ENCODE measurements around the gene ZC3H18. TPM values are rescaled to one million over a fixed set of nuclear protein-coding genes. Genes with fewer than 3 reads are reported as not detected.

The ZC3H18 gene
- total RNA-seq, 2 donors from 2014 or later: 31.9 to 66.3 TPM

- no peak overlapping the region for H3K27ac ChIP-seq
- intact Hi-C loops (cut with DNase I): no loop called here
- no peak for TF ChIP-seq CTCF (IDR thresholded peaks at IDR 0.05)
- no peaks in the 10 kb centered on the region for H3K9me3 ChIP-seq
- no peak overlapping the region for H3K4me3 ChIP-seq
- H3K9ac ChIP-seq (ENCODE audit: low read depth in 2 of 2, low read length in 2 of 2): no peak overlapping the region
- H3K27me3 ChIP-seq: peaks cover 24% of the 10 kb centered on the region
- DNase-seq: no peak
- no peaks in the 10 kb centered on the region for H3K36me3 ChIP-seq
- H3K4me1 ChIP-seq: peaks cover 15% of the 10 kb centered on the region
Observed at GRCh38 chr16:88642881-88643643, 72.9 kb downstream of the ZC3H18 start.

- no peaks in the 10 kb centered on the region for H3K9me3 ChIP-seq
- DNase-seq: no peak
- H3K4me1 ChIP-seq: peaks cover 11% of the 10 kb centered on the region
- no peak overlapping the region for H3K4me3 ChIP-seq
- H3K27ac ChIP-seq: no peak overlapping the region
- no peaks in the 10 kb centered on the region for H3K36me3 ChIP-seq
- no peak for TF ChIP-seq CTCF (IDR thresholded peaks at IDR 0.05)
- intact Hi-C loops (cut with DNase I): no loop called here
- H3K27me3 ChIP-seq: peaks cover 24% of the 10 kb centered on the region
- H3K9ac ChIP-seq (ENCODE audit: low read depth in 2 of 2, low read length in 2 of 2): no peak overlapping the region
Observed at GRCh38 chr16:88643644-88643932, 73.4 kb downstream of the ZC3H18 start.

GRCh38 chr16:88645455-88645854 is 75.3 kb downstream of the ZC3H18 start:
- Histone ChIP-seq H3K9ac (ENCODE audit: low read depth in 2 of 2, low read length in 2 of 2) (no peak overlapping the region), H3K4me1 (no peaks in the 10 kb centered on the region), H3K27ac (no peak overlapping the region), H3K4me3 (no peak overlapping the region), H3K9me3 (no peaks in the 10 kb centered on the region), H3K36me3 (no peaks in the 10 kb centered on the region), H3K27me3 (peaks cover 6% of the 10 kb centered on the region)
- DNase-seq: peak; percentile 51
- TF ChIP-seq CTCF (IDR thresholded peaks at IDR 0.05): no peak
- intact Hi-C loops (cut with DNase I): no loop called here

GRCh38 chr16:88645941-88646340 is 75.7 kb downstream of the ZC3H18 start:
- Histone ChIP-seq H3K9ac (ENCODE audit: low read depth in 2 of 2, low read length in 2 of 2) (no peak overlapping the region), H3K36me3 (no peaks in the 10 kb centered on the region), H3K9me3 (no peaks in the 10 kb centered on the region), H3K27me3 (peaks cover under 1% of the 10 kb centered on the region), H3K4me1 (no peaks in the 10 kb centered on the region), H3K4me3 (no peak overlapping the region), H3K27ac (no peak overlapping the region)
- DNase-seq: no peak
- TF ChIP-seq CTCF (IDR thresholded peaks at IDR 0.05): no peak
- intact Hi-C loops (cut with DNase I): no loop called here

- Histone ChIP-seq H3K4me1 (peaks cover 5% of the 10 kb centered on the region), H3K9ac (ENCODE audit: low read depth in 2 of 2, low read length in 2 of 2) (no peak overlapping the region), H3K27ac (no peak overlapping the region), H3K27me3 (no peaks in the 10 kb centered on the region), H3K9me3 (no peaks in the 10 kb centered on the region), H3K36me3 (no peaks in the 10 kb centered on the region), H3K4me3 (no peak overlapping the region)
- no peak for TF ChIP-seq CTCF (IDR thresholded peaks at IDR 0.05)
- DNase-seq: no peak
- intact Hi-C loops (cut with DNase I): no loop called here
Observed at GRCh38 chr16:88646345-88647034, 76.3 kb downstream of the ZC3H18 start.
